NCI-H128 (cell line): Measurements from ENCODE around the gene RFX4.

Experiments used
- DNase-seq: peaks from one replicate; lab custom pipeline; 2025; ENCODE audit not compliant: unreplicated experiment; lab: John Stamatoyannopoulos, UW

Gene RFX4

DNA sequence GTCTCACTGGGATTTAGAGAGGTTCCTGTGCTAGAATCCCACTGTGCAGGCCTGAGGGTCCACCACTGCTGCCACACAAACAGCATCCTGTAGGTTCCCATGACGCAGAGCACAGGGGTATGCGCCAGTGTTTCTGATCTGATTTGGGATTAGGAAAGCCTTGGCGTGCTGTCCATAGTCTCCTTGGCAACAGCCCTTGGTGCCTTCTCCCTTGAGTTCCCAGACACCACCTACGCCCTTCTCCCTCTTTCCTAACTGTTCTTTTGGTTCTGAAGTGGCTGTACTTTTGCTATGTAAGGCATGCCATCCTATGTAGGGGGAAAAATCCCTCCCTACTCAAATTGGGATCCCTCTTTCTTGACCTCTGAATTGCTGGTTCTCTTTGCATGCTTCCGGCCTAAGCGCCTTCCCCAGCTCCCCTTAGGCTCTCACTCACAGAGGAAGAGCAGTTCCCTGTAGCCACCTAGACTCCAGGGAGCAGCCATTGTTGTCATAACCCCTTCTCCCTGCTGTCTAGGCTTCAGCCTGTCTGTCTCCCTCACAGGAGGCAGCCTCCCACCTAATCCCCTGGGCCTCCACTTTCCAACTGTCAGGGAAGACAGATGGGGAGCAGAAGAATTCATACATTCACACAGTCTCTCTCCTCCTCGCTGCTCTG, 176.9 kb downstream of the RFX4 start:
- DNase-seq = no peak

DNA sequence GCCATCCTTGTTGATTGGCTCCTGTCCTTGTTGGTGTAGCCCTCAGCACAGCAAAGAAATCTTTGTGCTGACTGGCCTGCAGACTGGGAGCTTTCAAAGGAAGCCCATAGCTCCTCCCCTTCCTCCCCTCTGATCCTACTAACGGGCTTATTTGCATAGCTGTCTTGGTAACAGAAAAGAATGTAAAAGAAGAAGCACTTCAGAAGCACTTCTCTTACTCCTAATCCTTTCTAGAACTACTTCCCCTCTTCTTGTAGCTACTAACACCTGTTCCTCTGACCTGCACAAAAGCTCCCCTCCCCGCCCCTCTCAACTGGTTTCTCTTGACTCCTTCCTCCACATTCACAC, 177.4 kb downstream of the RFX4 start:
- DNase-seq = no peak

DNA sequence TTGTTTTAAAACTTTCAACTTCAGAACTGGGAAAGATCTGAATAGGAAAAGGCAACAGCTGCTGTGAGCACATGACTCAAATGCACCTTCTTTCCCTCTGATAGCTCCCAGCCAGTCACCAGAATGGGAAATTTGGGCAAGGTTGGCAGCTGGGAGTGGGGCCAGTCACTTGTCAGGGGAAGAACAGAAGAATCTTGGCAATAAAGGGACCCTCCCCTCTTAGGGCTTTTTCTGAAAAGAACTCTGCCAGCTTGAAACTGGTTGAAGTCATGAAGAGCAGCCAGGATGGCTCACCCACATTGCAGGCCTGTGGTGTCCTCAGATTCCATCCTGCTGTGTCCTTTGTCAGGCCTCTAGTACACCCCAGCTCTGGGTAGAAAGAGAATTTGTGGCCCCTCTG, 181.4 kb downstream of the RFX4 start:
- DNase-seq = no peak

DNA sequence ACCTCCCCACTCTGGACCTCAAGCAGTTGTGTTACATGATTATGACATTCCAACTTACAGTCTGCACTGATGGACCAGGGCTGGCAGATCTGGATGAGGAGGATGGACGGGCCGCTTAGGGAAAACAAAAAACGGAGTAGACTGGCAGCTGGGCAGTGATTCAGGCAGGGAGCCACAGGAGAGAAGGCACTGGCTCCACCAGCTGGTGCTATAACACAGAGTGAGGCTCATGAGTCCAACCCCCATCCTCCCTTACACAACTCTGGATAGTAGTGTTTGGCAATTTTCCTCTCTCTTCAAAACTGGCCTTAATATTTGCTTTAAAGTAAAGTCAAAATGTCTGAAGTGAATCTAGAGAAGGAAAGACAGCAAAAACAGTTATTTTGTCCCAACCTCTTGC, 181.9 kb downstream of the RFX4 start:
- no peak for DNase-seq

DNA sequence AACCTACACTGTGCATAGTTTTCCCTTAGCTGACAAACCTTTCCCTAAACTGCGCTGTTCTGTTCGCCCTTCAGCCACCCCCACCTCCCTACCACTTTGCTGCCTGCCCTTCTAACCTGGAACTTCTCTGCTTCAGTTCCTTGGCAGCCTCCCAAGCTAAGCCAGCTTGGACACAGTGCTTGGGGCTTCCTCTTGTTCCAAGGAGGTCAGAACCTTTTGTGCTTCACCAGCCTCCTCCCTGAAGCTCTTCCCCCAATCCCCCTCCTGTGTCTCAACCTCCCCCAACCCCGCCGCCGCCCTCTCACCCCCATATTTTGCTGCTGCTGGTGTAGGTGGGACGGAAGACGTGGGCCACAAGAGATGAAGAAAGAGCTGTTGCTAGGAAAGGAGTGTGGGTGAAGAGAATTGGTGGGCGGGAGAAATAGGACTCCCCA, 183.6 kb downstream of the RFX4 start:
- DNase-seq = no peak

DNA sequence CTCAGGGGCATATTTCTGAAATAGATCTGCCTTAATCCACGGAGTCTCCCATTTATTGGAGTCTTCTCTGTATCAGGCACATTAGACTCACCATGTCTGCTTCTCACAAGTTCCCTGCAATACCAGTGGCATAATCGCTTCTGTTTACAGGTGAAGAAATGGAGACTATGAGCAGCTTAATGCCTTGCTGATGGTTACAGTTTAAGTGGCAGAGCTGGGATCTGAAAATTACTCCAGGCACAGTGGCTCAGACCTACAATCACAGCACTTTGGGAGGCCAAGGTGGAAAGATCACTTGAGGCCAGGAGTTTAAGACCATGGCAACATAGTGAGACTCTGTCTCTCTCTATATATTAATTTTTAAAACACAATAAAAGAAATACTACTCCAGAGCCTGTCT, 184.4 kb downstream of the RFX4 start:
- no peak for DNase-seq

DNA sequence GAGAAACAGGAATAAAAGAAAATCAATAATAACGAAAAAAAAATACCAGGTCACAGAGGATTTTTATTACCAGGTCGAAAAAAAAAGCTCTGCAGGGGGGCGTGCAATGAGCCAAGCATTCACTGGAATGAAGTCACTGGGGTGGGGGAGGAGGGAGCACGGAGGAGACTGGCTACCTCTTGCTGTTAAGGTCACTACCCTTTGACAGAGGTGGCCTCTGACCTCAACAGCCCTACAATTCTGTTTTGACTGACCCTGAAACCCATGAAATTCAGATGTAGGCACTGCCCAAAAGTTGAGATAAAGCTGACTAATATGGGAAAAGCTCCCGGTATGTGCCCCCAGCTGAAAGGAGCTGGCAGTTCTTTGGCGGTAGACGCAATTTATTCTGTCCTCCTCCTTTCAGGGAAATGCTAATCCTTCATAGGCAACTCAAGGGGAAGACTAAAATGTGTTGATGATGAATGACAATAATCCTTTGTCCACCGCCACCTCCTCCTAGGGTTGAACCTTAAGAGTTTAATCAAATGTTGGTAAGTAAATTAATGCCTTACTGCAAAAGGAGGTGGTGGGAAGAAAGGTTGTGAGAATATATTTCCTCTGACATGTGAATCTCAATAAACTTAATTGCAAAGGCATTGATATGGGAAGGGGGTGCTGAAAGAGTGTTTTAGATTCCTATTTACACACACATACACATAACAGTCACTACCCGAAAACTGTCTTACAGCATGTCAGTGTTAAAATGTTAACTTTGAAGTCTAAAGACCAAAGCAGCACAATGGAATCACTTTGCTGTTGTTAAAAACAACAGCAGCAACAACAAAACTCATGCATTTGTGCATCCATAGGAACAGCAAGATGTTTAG, 185.4 kb downstream of the RFX4 start:
- DNase-seq = no peak

DNA sequence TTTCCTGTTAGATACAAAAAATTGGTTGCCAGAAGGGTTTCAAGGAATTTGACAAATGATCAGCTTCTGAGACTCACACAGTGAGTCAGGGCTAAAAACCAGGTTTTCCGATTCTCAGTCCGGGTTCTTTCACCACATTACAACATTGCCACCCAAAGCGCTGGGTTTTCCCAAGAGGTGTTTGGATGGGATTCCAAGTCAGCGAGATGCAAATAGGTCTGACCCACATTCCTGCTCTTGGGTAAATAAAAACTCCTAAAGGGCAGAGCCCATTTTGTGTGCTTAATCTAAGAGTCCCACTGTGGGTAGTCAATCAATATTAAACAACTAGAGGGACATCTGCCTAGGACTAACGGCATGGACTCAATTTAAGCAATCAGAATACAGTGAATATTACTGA, 186.3 kb downstream of the RFX4 start:
- no peak for DNase-seq

DNA sequence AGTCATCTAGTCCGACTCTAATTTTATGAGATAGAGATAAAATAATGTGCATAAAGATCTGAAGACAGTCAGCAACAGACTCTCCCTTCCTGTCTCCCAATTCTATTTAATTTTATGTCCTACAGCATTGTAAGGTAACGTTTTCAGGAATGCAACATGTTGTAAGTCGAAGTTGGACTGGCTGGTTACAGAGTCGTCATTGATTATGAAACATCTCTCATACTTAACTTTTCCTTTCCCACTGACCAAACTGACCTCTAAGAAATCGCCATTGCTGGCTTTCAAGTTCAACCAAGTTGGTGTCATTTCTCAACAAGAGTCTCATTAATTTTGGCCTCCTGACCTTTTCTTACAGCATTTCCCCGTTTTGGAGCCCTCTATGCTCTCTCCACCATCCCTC, 186.7 kb downstream of the RFX4 start:
- DNase-seq = no peak

DNA sequence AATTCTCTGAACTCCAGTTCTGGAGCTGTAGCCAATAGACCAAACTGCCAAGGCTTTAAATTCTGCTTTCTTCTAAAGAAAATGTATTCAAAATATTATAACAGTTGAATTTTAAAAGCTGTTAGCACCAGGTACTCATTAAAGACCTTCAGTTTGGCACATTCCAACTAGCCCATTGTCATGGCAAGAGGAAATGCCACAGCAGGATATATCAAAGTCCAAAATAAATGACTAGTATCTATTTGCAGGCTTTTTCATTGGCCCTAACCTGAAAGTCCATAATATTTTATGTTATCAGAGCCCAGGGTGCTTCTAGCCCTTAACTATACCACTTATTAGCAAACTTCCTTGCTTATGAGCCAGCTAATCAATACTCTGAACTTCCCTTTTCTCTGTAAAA, 188.6 kb downstream of the RFX4 start:
- DNase-seq = no peak

DNA sequence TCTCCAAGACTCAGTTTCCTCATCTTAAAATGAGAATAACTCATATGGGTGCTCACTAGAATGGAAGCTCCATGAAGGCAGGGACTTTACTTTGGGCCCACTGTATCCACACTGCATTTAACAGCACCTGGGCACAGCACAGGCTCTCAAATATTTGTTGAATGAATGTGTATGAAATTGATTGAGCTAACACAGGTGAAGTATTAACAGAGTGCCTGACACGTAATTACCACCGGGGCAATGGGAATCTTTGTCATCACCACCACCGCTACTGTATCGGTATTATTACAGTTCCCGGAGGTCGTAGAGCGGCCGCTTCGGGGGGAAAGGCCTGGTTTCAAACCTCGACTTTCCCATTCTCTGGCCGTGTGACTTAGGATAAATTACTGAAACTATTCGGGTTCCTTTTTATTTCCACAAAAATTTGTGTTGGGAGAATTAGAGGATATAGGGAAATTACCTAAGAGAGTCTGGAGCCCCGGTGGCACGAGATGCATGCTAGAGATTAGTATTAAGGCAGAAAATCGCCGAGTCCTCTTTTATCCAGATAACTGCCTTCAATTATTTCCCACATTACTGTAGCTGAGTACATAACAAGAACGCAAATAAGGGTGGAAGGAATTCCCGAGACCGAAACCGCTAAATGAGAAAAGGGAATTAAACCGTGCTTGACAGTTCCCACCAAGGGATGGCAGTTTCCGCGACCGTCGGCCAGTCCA, 190.6 kb downstream of the RFX4 start:
- DNase-seq = no peak

DNA sequence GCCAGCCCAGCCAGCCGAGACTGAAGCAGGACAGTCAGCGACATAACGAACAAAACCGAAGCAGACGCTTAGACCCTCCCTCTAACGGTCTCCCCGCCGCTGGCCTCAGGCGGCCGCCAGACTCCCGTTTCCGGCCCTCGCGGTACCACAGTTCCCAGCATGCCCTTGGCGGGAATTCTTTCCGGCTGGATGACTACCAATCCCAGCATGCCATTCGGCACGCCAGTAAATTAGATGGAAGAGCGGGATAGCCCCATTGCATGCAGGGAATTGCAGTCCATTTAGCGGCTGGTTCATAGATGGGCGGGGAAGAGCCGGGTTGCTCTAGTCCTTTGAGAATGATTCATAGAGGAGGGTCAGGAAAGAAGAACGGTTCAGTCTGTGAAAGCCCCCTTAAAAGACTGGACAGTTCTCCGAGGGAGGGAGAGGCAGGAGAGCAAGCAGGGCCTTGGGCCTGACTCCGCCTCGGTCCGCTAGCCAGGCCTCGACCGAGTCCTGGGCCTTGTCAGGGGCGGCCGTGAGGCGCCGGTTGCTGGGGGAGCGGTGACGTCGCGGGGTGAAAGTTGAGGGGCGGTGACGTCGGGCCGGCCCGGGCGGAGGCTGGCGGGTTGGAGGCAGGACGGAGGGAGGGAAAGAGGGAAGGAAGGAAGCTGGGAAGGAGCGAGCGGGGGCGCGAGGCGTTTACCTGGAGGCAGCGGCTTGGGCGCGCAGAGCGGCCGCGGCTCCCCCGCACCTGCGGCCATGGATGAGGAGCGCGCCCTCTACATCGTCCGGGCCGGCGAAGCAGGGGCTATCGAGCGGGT, 191.4 kb downstream of the RFX4 start, which contains the start of gene RIC8B:
Gene RIC8B (plus strand): TSS at position 678 of the 803 bp plus-strand sequence. CDS start 64 bp downstream, at position 742.
- DNase-seq = peak; percentile 97

DNA sequence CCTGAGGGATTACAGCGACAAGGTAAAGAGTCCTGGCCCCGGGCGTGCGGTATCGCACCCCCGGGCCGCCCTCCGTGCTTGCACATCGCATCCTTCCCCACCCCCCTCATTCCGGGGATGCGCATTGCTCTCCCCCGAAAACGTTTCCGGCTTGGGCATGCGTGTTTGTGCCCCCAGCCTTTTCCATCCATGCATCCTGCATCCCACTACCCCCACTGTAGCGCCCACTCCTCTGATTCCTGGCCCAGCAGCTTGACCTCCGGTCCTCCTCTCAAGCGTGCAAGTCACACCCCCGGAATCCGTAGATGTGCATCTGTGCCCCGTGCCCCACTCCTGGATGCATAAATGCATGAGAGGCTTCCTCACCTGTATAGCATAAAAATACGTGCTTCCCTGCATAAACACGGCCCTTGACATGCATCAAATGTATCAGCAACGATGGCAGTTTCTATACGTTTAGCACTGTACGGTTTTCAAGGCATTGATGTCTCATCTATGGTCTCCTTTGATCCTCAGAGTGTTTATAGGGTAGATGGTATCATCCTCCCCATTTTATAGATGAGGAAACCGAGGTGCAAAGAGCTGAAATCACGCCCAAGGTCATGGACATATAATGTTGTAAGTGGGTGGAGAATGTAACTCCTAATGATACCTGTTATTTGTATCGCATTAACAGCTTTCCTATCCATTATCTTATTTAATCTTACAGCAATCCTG, 192.2 kb downstream of the RFX4 start:
- no peak for DNase-seq

DNA sequence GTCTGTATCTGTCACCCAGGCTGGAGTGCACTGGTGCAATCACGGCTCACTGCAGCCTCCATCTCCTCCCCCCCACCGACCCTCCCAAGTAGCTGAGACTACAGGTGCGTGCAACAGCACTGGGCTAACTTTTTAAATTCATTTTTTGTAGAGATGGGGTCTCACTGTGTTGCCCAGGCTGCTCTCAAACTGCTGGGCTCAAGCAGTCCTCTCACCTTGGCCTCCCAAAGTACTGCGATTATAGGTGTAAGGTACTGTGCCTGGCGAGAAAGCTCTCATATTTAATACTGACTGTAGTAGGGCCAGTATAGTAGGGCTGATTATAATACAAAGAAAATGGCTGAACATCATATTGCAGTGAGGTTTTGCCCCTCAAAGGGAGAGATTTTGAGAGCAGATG, 194.1 kb downstream of the RFX4 start:
- no peak for DNase-seq

DNA sequence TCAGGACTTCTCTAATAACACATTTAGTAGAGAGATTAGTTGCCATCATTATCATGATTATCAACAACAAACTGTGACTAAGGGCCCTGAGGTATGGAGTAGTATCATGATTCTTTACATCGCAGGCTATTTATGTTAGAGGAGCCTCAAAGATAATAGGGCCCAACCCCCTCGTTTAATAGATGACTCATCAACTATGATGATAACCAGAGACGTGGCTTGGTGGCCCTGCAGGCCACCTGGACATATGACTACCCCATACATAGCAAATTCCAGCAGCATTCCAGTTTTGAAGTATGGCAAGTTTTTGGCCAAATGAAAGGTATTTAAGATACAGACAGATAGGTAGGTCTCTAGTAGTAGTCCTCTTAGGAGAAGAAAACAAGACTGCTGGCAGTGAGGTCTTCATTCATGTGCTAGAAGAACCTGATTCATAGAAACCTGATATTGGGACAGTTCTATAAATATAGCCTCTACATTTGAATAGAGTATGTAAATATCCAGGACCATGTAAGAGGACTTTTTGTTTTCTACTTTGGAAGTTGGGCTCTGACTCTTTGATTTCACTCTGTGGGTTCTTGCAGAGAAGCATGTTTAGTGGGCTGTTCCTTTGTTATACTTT, 197.3 kb downstream of the RFX4 start:
- DNase-seq = no peak

DNA sequence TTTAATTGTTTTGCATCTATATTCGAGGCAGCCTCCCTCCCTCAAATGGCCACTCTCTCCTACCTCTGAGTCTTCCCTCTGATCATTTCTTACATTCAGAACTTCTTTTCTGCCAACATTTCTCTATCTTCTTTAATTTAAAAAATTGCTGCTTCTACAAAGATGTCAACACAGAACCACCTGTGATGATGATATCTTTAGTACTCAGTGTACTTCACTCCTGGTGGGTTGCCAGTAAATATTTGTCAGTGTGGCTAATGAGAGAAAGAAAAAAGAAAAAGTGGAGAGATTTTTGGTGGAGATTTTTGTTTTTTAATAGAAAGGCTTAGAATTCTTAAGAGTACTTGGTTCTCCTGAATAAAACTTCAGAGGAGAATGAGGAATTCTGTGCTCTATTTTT, 199.8 kb downstream of the RFX4 start:
- no peak for DNase-seq

DNA sequence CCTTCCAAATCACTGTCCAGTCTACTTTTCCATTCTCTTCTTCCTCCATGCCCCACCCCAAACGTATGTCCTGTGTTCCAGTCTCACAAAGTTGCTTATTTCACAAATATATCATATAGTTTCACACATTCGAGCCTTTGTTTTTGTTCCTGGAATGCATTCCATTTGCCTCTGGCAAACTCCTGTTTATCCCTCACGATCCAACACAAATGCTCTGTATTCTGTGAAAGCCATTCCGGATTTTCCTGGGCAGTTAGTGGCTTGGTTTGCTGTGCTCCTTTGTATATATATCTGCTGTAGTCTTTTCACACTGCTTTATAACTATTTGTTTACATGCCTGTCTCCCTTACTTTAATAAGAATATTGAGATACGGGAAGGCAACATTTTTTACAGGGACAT, 200.7 kb downstream of the RFX4 start:
- DNase-seq = no peak

DNA sequence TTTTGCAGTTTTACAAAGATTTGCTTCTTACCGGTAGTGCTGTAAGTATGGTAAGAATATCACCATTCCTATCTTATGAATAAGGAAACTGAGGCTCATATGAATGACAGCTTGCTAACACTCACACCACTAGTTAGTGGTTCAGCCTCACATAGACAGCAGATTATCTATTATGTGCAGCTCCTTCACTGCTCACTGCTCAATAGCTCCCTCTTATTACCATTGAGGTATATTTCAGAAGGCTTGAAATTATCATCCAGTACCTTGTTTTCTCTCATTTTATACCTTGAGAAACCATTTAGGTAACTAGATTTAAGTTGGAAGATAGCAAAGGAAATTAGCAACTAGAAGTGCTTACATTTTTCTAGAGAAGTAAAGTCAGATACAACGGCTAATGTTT, 207.2 kb downstream of the RFX4 start:
- DNase-seq = no peak

DNA sequence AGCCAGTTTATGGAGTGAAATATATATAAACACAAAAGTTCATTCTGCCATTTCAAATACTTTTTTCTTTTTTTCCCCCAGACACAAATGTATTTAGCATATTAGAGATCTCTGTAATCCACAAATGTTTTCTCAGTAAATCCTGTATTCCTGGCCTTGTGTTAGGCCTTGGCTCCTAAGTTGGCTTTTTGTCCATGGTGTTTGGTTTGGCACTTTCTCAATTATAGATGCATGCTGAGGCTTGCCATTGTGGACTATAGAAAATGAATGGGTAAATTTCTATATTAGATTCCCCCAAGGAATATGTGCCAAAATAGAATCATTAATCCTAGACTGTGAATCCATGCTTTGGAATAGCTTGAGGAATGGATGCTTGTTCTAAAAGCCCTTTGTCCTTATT, 208.7 kb downstream of the RFX4 start:
- no peak for DNase-seq

DNA sequence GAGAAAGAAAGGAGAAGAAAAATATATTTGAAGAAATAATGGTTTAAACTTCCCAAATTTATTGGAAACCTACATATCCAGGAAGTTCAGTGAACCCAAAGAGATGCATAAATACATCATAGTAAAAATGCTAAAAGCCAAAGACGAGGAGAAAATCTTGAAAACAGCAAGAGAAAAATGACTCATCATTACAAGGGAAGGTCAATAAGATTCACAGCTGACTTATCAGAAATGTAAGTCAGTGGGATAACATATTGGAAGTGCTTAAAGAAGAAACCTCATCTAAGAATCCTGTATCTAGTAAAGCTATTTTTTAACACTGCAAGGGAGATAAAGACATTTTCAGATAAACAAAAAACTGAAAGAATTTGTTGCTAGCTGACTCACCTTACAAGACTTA, 211.6 kb downstream of the RFX4 start:
- DNase-seq = no peak
